ENCODE data around the gene PROKR2.

GRCh38 chr20:5282561-5282960 is 34.2 kb downstream of the PROKR2 start:
- TF ChIP-seq CTCF (IDR thresholded peaks at IDR 0.05; ENCODE audit: insufficient read depth, low read length) (no peak), REST (IDR thresholded peaks at IDR 0.05; ENCODE audit: insufficient replicate concordance, low read depth) (no peak), SPI1 (IDR thresholded peaks at IDR 0.05; ENCODE audit: borderline replicate concordance, low read depth) (no peak), POLR2AphosphoS5 (IDR thresholded peaks at IDR 0.05; ENCODE audit: low read depth) (no peak), GABPA (IDR thresholded peaks at IDR 0.05; ENCODE audit: low read depth) (no peak)
